HG03575 (cell line): Measurements from ENCODE around the gene GUCY1A1.
A peak's percentile ranks its signal among the peaks of the same experiment; 100 is the strongest.

Source experiments
- ATAC-seq: cut with Tn5 transposase; IDR thresholded peaks from one replicate; pipeline ENCODE4 v1.9.1; 2021; ENCODE audit not compliant: unreplicated experiment, insufficient number of reproducible peaks, low FRiP score; ENCODE audit errors: extremely low read depth

GUCY1A1 gene

GRCh38 chr4:155713911-155714310 is 47.3 kb downstream of the GUCY1A1 start:
- ATAC-seq, result no peak

GRCh38 chr4:155722336-155722735 is 55.7 kb downstream of the GUCY1A1 start:
- ATAC-seq, result no peak

- no peak for ATAC-seq
These were observed 56.3 kb downstream of the GUCY1A1 start for GRCh38 chr4:155722816-155723499.

- ATAC-seq, result no peak
These were observed 58.1 kb downstream of the GUCY1A1 start for GRCh38 chr4:155724731-155725130.

DNA sequence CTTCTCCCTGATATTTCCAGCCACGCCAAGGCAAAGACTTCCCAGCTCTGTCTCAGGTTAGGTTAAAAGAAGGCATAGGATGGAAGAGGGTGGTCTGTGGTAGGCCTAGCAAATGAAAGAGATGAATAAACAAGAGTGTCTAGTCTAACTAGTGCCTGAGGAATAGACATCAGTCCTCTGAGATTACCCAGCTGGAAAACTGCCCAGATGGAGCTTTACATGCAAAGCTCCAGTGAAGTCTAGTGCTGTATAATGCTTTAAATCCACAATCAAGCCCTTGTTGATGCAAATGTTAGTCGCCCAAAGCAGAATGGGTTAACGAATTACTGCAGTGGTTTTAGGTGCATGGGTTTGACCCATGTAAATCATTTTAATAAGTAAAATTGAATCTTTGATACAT is 67.4 kb downstream of the GUCY1A1 start:
- ATAC-seq, result no peak

DNA sequence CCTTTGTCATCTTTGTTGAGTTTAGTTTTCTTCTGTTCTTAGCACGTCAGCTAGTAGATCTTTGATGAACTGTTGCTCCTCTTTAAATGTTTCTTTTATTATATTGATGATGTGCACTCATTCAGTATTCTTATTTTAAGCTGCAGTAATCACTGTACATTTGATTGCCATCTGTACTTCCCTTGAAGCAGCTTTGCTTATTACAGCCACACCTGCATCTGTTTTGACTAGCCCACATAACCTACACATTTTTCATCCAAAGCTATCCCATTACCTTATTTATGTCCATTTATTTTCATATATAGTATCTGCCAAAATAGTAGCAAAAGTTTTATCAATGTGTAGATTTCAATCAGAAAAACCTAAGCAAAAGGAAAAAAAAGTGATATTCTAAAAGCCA is 68.3 kb downstream of the GUCY1A1 start:
- ATAC-seq, result no peak

- no peak for ATAC-seq
These were observed 68.8 kb downstream of the GUCY1A1 start for GRCh38 chr4:155735496-155735895.

DNA sequence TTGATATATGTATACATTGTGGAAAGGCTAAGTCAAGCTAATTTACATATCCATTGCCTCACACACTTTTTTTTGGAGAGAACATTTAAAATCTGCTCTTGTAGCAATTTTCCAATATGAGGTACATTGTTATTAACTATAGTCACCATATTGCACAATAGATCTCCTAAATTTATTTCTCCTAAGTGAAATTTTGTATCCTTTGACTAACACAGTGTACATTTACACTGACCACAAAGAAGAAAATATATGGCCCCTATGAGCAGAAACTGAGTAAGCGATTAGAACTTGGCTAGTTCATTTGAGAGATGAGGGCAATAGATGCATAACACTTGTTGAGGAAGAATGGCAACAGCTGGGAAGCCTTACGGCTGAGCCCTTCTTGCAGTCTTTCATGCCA is 71.9 kb downstream of the GUCY1A1 start:
- ATAC-seq, result no peak

DNA sequence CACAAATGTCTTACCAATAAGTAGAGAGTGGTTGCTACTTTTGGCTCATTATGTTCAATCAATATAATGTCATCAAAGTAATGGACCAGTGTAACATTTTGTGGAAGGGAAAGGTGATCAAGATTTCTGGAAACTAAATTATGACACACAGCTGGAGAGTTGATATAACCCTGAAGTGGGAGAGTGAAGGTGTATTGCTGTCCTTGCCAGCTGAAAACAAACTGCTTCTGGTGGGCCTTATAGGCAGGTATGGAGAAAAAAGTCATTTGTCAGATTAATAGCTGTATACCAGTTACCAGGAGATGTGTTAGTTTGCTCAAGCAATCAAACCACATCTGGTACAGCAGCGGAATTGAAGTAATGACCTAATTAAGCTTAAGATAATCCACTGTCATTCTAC is 74.9 kb downstream of the GUCY1A1 start:
- ATAC-seq, result no peak

GRCh38 chr4:155742310-155743015 is 75.8 kb downstream of the GUCY1A1 start:
- no peak for ATAC-seq

DNA sequence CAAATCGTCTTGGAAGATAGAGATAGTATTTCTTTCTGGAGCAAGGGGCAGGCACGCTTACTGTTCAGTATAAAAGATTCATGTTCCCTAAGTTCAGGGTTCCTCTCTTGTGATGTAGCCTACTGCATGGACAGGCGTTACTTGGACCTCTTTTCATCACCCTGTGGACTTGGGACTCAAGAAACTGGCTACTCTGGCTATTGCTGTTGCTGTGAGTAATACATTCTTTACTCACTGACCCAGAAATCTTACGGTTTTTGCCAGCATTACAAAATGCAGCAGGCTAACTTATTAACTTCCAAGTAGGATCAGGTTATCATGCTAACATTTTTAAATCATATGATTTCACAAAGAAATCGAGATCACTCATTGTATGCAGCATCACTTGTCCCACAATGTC is 79.3 kb downstream of the GUCY1A1 start:
- ATAC-seq, result no peak

GRCh38 chr4:155748039-155748438 is 81.4 kb downstream of the GUCY1A1 start:
- ATAC-seq, result no peak

- no peak for ATAC-seq
These were observed 82.4 kb downstream of the GUCY1A1 start for GRCh38 chr4:155749041-155749440.

- ATAC-seq, result no peak
These were observed 84.9 kb downstream of the GUCY1A1 start for GRCh38 chr4:155751569-155751968.

DNA sequence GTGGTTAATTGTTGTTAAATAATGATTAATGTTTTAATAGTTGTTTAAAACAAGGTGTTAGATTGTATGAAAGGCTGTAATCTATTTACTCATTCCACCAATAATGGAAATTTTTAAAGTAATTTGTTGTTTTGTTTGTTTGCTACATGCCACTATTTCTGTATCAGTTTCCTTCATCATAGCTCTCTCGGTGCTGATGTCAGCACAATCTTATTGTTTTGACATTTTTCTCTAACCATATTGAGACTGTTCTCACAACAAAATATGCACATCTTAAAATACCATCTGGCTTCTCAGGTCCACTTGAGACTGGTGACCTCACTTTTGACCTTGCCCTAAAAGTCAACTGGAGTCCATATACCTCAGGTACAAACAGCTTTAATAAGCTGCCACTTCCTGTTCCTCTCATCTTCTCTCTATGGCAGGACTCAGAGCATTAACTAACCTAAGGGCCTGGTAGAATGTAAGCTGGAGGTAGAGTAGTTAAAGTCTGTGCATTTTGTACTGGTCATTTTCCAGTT is 91.2 kb downstream of the GUCY1A1 start:
- ATAC-seq, result no peak

- ATAC-seq, result peak; percentile 96
These were observed 92.1 kb downstream of the GUCY1A1 start, which contains the start of gene GUCY1B1 for GRCh38 chr4:155758481-155759371. Gene GUCY1B1 (plus strand): TSS chr4:155759021. CDS start chr4:155759141, 120 bp downstream.

DNA sequence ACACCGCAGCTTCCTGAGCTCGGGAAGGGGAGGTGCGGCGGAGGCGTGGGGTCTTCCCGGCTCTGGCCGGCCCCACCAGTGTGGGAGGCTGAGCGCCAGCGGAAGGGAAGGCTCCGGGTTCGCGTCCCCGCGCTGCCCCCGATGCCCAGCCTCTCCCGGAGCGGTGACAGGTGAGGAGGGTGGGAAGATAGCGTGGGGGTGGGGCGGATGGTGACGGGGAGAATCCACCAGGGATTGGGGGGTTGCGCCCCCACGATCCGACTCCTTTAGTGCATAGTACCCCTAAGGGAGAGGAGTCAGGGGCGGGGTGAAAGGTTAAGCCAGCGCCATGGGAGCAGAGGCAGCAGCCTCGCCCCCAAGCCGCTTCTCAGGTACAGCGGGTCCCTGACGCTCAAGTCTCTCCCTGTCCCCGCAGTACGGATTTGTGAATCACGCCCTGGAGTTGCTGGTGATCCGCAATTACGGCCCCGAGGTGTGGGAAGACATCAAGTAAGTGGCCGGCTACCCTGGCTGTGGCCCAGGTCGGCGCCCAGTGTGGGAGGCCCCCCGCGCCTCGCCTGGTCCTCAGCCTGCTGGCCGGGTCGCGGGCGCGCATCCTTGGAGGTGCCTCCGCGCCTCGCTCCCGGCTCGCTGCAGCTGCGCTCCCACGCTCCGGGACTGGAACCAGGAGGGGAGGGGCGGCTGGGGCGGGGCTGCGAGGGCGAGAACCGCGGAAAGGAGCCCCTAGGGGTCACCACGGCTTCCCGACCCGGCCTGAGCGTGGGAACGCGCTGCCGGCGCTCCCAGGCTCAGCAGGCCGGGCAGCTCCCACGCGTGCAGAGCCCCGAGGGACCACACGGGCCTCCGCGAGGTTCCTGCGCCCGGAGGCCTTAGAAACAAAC is 93.0 kb downstream of the GUCY1A1 start:
- no peak for ATAC-seq

GRCh38 chr4:155761047-155761446 is 94.4 kb downstream of the GUCY1A1 start:
- ATAC-seq, result no peak

GRCh38 chr4:155761916-155762315 is 95.3 kb downstream of the GUCY1A1 start:
- no peak for ATAC-seq
